Rectal smooth muscle tissue (tissue), 1 donor: Measurements from ENCODE around the gene FBRSL1.

ENCODE experiments used
- H3K27ac ChIP-seq: one replicate; pipeline ENCODE4 v1.7.0; 2013; ENCODE audit warnings: low read depth, low read length, inconsistent platforms
- H3K27me3 ChIP-seq: one replicate; pipeline ENCODE4 v1.7.0; 2013; ENCODE audit warnings: low read length; ENCODE audit not compliant: control insufficient read depth, insufficient read depth
- H3K36me3 ChIP-seq: one replicate; pipeline ENCODE4 v1.7.0; 2013; ENCODE audit warnings: low read length; ENCODE audit not compliant: control insufficient read depth, insufficient read depth
- H3K4me1 ChIP-seq: one replicate; pipeline ENCODE4 v1.7.0; 2013; ENCODE audit warnings: low read length; ENCODE audit not compliant: control insufficient read depth, insufficient read depth
- H3K4me3 ChIP-seq: one replicate; pipeline ENCODE4 v1.7.0; 2013; ENCODE audit warnings: low read length
- H3K9ac ChIP-seq: one replicate; pipeline ENCODE4 v1.7.0; 2013; ENCODE audit warnings: low read length

Gene FBRSL1

GRCh38 chr12:132492951-132493350 lies 3.0 kb downstream of the FBRSL1 start:
- no peak overlapping the region for H3K9ac ChIP-seq
- no peak overlapping the region for H3K27ac ChIP-seq

GRCh38 chr12:132493482-132494178 lies 3.7 kb downstream of the FBRSL1 start:
- Histone ChIP-seq H3K36me3 (no peaks in the 10 kb centered on the region), H3K4me3 (no peak overlapping the region), H3K27me3 (no peaks in the 10 kb centered on the region), H3K4me1 (peaks cover 20% of the 10 kb centered on the region), H3K27ac (no peak overlapping the region), H3K9ac (no peak overlapping the region)

More at GRCh38 chr12:132492951-132493350, 3.0 kb downstream of the FBRSL1 start:
- Histone ChIP-seq H3K4me1 (peaks cover 20% of the 10 kb centered on the region), H3K27me3 (no peaks in the 10 kb centered on the region), H3K4me3 (peak overlapping the region; percentile 19), H3K36me3 (no peaks in the 10 kb centered on the region)

GRCh38 chr12:132494294-132495164 lies 4.6 kb downstream of the FBRSL1 start:
- peak overlapping the region; percentile 21 for H3K4me3 ChIP-seq
- H3K27ac ChIP-seq = no peak overlapping the region
- no peaks in the 10 kb centered on the region for H3K36me3 ChIP-seq
- peaks cover 22% of the 10 kb centered on the region for H3K4me1 ChIP-seq
- no peaks in the 10 kb centered on the region for H3K27me3 ChIP-seq
- H3K9ac ChIP-seq = no peak overlapping the region

GRCh38 chr12:132495165-132495544 lies 5.2 kb downstream of the FBRSL1 start:
- Histone ChIP-seq H3K4me1 (peaks cover 22% of the 10 kb centered on the region), H3K4me3 (no peak overlapping the region), H3K27ac (no peak overlapping the region), H3K9ac (no peak overlapping the region), H3K27me3 (no peaks in the 10 kb centered on the region), H3K36me3 (no peaks in the 10 kb centered on the region)

- Histone ChIP-seq H3K4me1 (peaks cover 22% of the 10 kb centered on the region), H3K27me3 (no peaks in the 10 kb centered on the region), H3K4me3 (no peak overlapping the region), H3K36me3 (no peaks in the 10 kb centered on the region), H3K9ac (no peak overlapping the region), H3K27ac (no peak overlapping the region)
These were observed 5.8 kb downstream of the FBRSL1 start for GRCh38 chr12:132495629-132496357.

GRCh38 chr12:132496358-132496669 lies 6.4 kb downstream of the FBRSL1 start:
- H3K27me3 ChIP-seq = no peaks in the 10 kb centered on the region
- H3K27ac ChIP-seq = no peak overlapping the region
- peaks cover 21% of the 10 kb centered on the region for H3K4me1 ChIP-seq
- H3K36me3 ChIP-seq = no peaks in the 10 kb centered on the region
- no peak overlapping the region for H3K9ac ChIP-seq
- H3K4me3 ChIP-seq = no peak overlapping the region

GRCh38 chr12:132496710-132497109 lies 6.8 kb downstream of the FBRSL1 start:
- no peak overlapping the region for H3K27ac ChIP-seq
- H3K4me1 ChIP-seq = peaks cover 17% of the 10 kb centered on the region
- no peaks in the 10 kb centered on the region for H3K36me3 ChIP-seq
- no peak overlapping the region for H3K4me3 ChIP-seq
- H3K9ac ChIP-seq = no peak overlapping the region
- H3K27me3 ChIP-seq = no peaks in the 10 kb centered on the region

- no peak overlapping the region for H3K4me3 ChIP-seq
- H3K27ac ChIP-seq = no peak overlapping the region
- H3K4me1 ChIP-seq = peaks cover 15% of the 10 kb centered on the region
- H3K36me3 ChIP-seq = no peaks in the 10 kb centered on the region
- no peaks in the 10 kb centered on the region for H3K27me3 ChIP-seq
- H3K9ac ChIP-seq = no peak overlapping the region
These were observed 7.8 kb downstream of the FBRSL1 start for GRCh38 chr12:132497514-132498405.

GRCh38 chr12:132498931-132499330 lies 9.0 kb downstream of the FBRSL1 start:
- H3K9ac ChIP-seq = no peak overlapping the region
- no peaks in the 10 kb centered on the region for H3K27me3 ChIP-seq
- H3K36me3 ChIP-seq = no peaks in the 10 kb centered on the region
- peaks cover 15% of the 10 kb centered on the region for H3K4me1 ChIP-seq
- no peak overlapping the region for H3K4me3 ChIP-seq
- no peak overlapping the region for H3K27ac ChIP-seq

GRCh38 chr12:132500142-132500855 lies 10.3 kb downstream of the FBRSL1 start:
- no peaks in the 10 kb centered on the region for H3K36me3 ChIP-seq
- no peak overlapping the region for H3K27ac ChIP-seq
- H3K9ac ChIP-seq = no peak overlapping the region
- H3K4me1 ChIP-seq = peaks cover 4% of the 10 kb centered on the region
- H3K4me3 ChIP-seq = no peak overlapping the region
- no peaks in the 10 kb centered on the region for H3K27me3 ChIP-seq

- peaks cover 2% of the 10 kb centered on the region for H3K4me1 ChIP-seq
- H3K4me3 ChIP-seq = no peak overlapping the region
- H3K9ac ChIP-seq = no peak overlapping the region
- H3K27ac ChIP-seq = no peak overlapping the region
- no peaks in the 10 kb centered on the region for H3K27me3 ChIP-seq
- H3K36me3 ChIP-seq = no peaks in the 10 kb centered on the region
These were observed 10.9 kb downstream of the FBRSL1 start for GRCh38 chr12:132500856-132501180.
